Fibroblast of skin of right quadriceps (primary cell): ENCODE data around the gene IGSF11.

Source experiments
- DNase-seq: peaks from one replicate; pipeline ENCODE4 v3.0.0-alpha.2; 2013

IGSF11 gene

GRCh38 chr3:118946449-118946848 lies 88.2 kb downstream of the IGSF11 start:
- DNase-seq = no peak

- no peak for DNase-seq
These were observed 88.8 kb downstream of the IGSF11 start for GRCh38 chr3:118945834-118946233.

- DNase-seq = no peak
These were observed 91.0 kb downstream of the IGSF11 start for GRCh38 chr3:118943597-118943996.

- no peak for DNase-seq
These were observed 92.0 kb downstream of the IGSF11 start for GRCh38 chr3:118942671-118943070.

GRCh38 chr3:118942195-118942594 lies 92.5 kb downstream of the IGSF11 start:
- DNase-seq = no peak

- DNase-seq = no peak
These were observed 93.4 kb downstream of the IGSF11 start for GRCh38 chr3:118941236-118941635.

GRCh38 chr3:118938183-118938961 lies 96.3 kb downstream of the IGSF11 start:
- DNase-seq = no peak

GRCh38 chr3:118936811-118937210 lies 97.8 kb downstream of the IGSF11 start:
- no peak for DNase-seq

- DNase-seq = no peak
These were observed 101.7 kb downstream of the IGSF11 start for GRCh38 chr3:118932822-118933558.

- no peak for DNase-seq
These were observed 102.7 kb downstream of the IGSF11 start for GRCh38 chr3:118931996-118932395.

GRCh38 chr3:118927449-118927848 lies 107.2 kb downstream of the IGSF11 start:
- no peak for DNase-seq

GRCh38 chr3:118912188-118912587 lies 122.5 kb downstream of the IGSF11 start:
- no peak for DNase-seq

GRCh38 chr3:118910332-118910731 lies 124.3 kb downstream of the IGSF11 start:
- no peak for DNase-seq

GRCh38 chr3:118909763-118910162 lies 124.9 kb downstream of the IGSF11 start:
- no peak for DNase-seq

GRCh38 chr3:118907909-118908308 lies 126.7 kb downstream of the IGSF11 start:
- no peak for DNase-seq

- DNase-seq = no peak
These were observed 133.7 kb downstream of the IGSF11 start for GRCh38 chr3:118900737-118901525.

GRCh38 chr3:118890206-118890605 lies 144.4 kb downstream of the IGSF11 start:
- no peak for DNase-seq

- DNase-seq = no peak
These were observed 145.0 kb downstream of the IGSF11 start for GRCh38 chr3:118889691-118890090.

- no peak for DNase-seq
These were observed 147.9 kb downstream of the IGSF11 start for GRCh38 chr3:118886708-118887107.

GRCh38 chr3:118884748-118885206 lies 149.9 kb downstream of the IGSF11 start:
- DNase-seq = peak; percentile 28

- DNase-seq = peak; percentile 45
These were observed 152.2 kb downstream of the IGSF11 start for GRCh38 chr3:118882353-118882947.

GRCh38 chr3:118868051-118868450 lies 166.6 kb downstream of the IGSF11 start:
- DNase-seq = no peak

- no peak for DNase-seq
These were observed 170.8 kb downstream of the IGSF11 start for GRCh38 chr3:118863731-118864322.
